ENCODE data around the gene RHBDL3. TPM values are rescaled to one million over a fixed set of nuclear protein-coding genes. Genes with fewer than 3 reads are reported as not detected.
"Not testable (repeated sequence)": the region's sequence is repeated elsewhere in the genome, so short reads cannot be mapped to it uniquely, and the experiment has no call there.

The RHBDL3 gene
- total and polyA plus RNA-seq, 9 donors = 0.83 to 5.6 (median 2.0) TPM

DNA sequence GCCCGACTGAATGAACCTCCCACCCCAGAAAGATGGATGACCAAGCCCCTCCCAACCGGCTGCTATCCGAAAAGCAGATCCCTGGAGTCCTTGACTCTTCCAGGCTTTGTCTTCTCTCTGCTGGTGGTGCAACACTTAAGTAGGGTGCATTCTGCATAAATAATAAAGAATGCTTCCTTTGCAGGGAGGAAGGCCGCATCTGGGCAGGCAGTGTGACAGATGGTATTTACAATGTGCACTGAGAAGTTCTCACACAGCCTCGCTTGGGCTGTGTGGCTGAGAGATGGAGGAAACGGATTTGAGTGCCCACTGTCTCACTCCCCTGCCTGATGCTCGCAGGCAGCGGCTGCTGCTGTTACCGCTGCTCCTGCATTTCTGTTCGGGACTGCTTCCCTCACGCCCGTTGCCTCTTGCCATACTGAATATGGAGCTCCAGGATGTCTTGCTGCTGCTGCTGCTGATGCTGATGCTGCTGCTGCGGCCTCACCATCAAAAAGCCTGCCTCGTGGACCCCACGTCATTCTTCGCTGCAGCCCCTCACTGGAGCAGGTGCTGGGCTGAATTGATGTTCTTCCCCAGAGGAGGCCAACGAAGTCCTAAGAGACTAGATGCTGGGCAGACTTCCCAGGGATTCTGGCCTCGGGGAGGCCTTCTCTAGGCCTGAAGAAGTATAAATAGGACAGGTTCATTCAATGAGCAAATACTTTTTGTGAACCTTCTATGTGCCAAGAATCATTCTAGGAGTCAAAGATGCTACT lies 7.1 kb upstream of the RHBDL3 start:
- 69 to 82% (median 80%) methylated on average over 18 of the region's 18 CpGs for WGBS, 3 donors
- intact Hi-C loops (cut with DNase I) = loop anchor here in 1 of 4 donors (10.0 kb wide), 1 partner anchor 56 kb away; no protein-coding TSS in a partner anchor

DNA sequence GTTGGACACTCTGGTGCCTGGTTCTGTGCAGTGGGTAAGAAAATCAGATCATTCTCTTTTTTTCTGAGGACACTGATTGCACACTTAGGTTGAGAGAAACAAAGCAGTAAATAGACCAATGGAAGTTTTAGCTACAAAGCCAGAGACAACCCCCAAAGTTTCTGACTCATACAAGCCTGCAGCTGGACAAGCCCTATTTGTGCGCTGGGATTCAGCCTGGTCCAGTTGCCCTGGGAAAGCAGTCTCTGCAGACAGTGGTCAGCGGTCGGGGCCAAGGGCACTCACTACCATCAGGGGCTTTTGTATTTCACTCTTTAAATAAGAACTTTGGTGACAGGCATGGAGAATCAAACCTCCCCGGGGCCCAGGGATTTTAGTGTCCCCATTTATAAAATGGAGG lies 6.0 kb upstream of the RHBDL3 start:
- 38 to 50% (median 49%) methylated on average over 4 of the region's 4 CpGs for WGBS, 3 donors
- no peaks in the 10 kb centered on the region for H3K27me3 ChIP-seq
- intact Hi-C loops (cut with DNase I) = loop anchor here in 1 of 4 donors (10.0 kb wide), 1 partner anchor 55 kb away; no protein-coding TSS in a partner anchor
- H3K4me3 ChIP-seq = no peak overlapping the region
- no peaks in the 10 kb centered on the region for H3K36me3 ChIP-seq
- TF ChIP-seq POLR2A (IDR thresholded peaks at IDR 0.05) = no peak
- TF ChIP-seq, protein P1, sequence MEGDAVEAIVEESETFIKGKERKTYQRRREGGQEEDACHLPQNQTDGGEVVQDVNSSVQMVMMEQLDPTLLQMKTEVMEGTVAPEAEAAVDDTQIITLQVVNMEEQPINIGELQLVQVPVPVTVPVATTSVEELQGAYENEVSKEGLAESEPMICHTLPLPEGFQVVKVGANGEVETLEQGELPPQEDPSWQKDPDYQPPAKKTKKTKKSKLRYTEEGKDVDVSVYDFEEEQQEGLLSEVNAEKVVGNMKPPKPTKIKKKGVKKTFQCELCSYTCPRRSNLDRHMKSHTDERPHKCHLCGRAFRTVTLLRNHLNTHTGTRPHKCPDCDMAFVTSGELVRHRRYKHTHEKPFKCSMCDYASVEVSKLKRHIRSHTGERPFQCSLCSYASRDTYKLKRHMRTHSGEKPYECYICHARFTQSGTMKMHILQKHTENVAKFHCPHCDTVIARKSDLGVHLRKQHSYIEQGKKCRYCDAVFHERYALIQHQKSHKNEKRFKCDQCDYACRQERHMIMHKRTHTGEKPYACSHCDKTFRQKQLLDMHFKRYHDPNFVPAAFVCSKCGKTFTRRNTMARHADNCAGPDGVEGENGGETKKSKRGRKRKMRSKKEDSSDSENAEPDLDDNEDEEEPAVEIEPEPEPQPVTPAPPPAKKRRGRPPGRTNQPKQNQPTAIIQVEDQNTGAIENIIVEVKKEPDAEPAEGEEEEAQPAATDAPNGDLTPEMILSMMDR (IDR thresholded peaks at IDR 0.05) = no peak
- TF ChIP-seq EP300 (IDR thresholded peaks at IDR 0.05) = no peak
- H3K9me3 ChIP-seq = no peaks in the 10 kb centered on the region
- peaks cover 13% of the 10 kb centered on the region for H3K4me1 ChIP-seq (ENCODE audit: insufficient read depth)
- DNase-seq = no peak
- no peak overlapping the region for H3K27ac ChIP-seq

More for the DNA sequence above, 7.1 kb upstream of the RHBDL3 start:
- Histone ChIP-seq H3K9me3 (no peaks in the 10 kb centered on the region), H3K4me3 (no peak overlapping the region), H3K36me3 (no peaks in the 10 kb centered on the region), H3K27ac (no peak overlapping the region), H3K27me3 (no peaks in the 10 kb centered on the region), H3K4me1 (ENCODE audit: insufficient read depth) (peaks cover 13% of the 10 kb centered on the region)
- no peak for DNase-seq
- TF ChIP-seq, protein P1 (IDR thresholded peaks at IDR 0.05) = no peak
- TF ChIP-seq POLR2A (IDR thresholded peaks at IDR 0.05) (no peak), EP300 (IDR thresholded peaks at IDR 0.05) (no peak)

DNA sequence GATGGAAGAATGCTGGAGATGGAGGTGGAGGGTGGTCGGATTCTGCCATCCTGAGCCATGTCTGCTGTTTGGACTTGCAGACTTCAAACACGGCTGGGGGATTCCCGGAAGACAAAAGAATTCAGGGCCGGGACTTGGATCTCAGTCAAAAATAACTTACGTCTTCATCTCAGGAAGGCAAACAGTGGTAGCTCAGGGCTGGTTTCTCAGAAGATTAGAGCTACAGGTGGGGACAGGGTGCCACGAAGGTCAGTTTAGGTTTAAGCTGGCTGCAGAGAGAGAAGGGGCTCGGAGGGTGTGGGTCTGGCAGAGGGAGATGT lies 4.3 kb upstream of the RHBDL3 start:
- no peak for DNase-seq
- H3K9me3 ChIP-seq = no peaks in the 10 kb centered on the region

DNA sequence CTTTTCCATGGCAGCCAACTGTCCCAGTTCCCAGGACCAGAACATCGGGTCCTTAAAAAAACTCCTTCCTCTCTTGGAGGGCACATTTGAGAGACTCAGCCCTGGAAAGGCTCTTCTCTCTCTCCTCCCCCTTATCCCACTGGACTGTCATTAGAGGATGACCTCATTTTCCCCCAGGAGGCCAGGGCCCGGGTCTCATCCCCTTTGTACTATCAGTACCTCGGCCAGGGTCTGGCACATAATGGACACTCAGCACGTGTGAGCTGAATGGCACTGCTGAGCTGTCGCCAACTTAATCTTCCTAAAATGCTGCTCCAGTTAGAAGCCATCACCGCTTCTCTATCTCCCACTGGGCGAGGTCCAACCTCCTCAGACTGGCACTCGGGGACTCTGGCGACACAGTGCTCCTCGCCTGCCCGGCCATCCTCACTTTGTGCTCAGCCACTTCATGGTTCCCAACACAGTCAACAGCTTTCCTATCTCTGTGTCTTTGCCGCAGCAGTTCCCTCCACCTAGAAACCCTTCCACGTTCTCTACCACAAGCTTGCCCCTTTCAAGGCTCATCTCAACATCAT lies 3.6 kb upstream of the RHBDL3 start:
- H3K4me3 ChIP-seq = no peak overlapping the region
- intact Hi-C loops (cut with DNase I) = no loop called here

More for the DNA sequence above, 4.3 kb upstream of the RHBDL3 start:
- intact Hi-C loops (cut with DNase I) = no loop called here
- WGBS, 3 donors = 9 to 19% (median 14%) methylated on average over 7 of the region's 7 CpGs
- TF ChIP-seq, protein P1 (IDR thresholded peaks at IDR 0.05) = no peak
- TF ChIP-seq POLR2A (IDR thresholded peaks at IDR 0.05) = no peak
- no peak for TF ChIP-seq EP300 (IDR thresholded peaks at IDR 0.05)
- Histone ChIP-seq H3K4me3 (no peak overlapping the region), H3K36me3 (no peaks in the 10 kb centered on the region), H3K4me1 (ENCODE audit: insufficient read depth) (peaks cover 8% of the 10 kb centered on the region), H3K27ac (no peak overlapping the region), H3K27me3 (no peaks in the 10 kb centered on the region)

DNA sequence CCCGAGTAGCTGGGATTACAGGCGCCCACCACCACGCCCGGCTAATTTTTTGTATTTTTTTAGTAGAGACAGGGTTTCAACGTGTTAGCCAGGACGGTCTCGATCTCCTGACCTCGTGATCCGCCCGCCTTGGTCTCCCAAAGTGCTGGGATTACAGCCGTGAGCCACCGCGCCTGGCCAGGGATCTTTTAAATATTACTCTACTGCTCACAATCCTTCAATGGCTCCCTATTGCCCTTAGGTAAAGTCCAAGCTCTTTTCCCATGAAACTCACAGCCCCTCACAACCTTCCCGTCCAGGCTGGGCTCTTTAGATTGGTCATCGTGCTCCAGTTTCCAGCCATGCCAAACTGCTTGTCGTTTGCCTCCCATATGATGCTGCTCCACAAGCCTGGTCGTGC lies 2.1 kb upstream of the RHBDL3 start:
- 90 to 96% (median 92%) methylated on average over 17 of the region's 17 CpGs for WGBS, 3 donors
- H3K4me1 ChIP-seq (ENCODE audit: insufficient read depth); intact Hi-C loops (cut with DNase I); H3K36me3 ChIP-seq; H3K27me3 ChIP-seq; DNase-seq; H3K4me3 ChIP-seq; H3K27ac ChIP-seq; H3K9me3 ChIP-seq: not testable (repeated sequence)

More for the DNA sequence above, 3.6 kb upstream of the RHBDL3 start:
- Histone ChIP-seq H3K27ac (no peak overlapping the region), H3K4me1 (ENCODE audit: insufficient read depth) (peaks cover 6% of the 10 kb centered on the region), H3K27me3 (no peaks in the 10 kb centered on the region), H3K36me3 (no peaks in the 10 kb centered on the region), H3K9me3 (no peaks in the 10 kb centered on the region)
- 79% methylated on average over 13 of the region's 13 CpGs for WGBS, 3 donors
- DNase-seq = no peak
- TF ChIP-seq POLR2A (IDR thresholded peaks at IDR 0.05) (no peak), EP300 (IDR thresholded peaks at IDR 0.05) (no peak)
- TF ChIP-seq, protein P1 (IDR thresholded peaks at IDR 0.05) = no peak

Data from ovary (tissue), 9 donors.